ENCODE results near the gene CHIC2.
"Not testable (repeated sequence)": the region's sequence is repeated elsewhere in the genome, so short reads cannot be mapped to it uniquely, and the experiment has no call there.

Gene CHIC2
- 22.9 to 38.9 (median 27.9) reads per million in 9 experiments for total RNA-seq

DNA sequence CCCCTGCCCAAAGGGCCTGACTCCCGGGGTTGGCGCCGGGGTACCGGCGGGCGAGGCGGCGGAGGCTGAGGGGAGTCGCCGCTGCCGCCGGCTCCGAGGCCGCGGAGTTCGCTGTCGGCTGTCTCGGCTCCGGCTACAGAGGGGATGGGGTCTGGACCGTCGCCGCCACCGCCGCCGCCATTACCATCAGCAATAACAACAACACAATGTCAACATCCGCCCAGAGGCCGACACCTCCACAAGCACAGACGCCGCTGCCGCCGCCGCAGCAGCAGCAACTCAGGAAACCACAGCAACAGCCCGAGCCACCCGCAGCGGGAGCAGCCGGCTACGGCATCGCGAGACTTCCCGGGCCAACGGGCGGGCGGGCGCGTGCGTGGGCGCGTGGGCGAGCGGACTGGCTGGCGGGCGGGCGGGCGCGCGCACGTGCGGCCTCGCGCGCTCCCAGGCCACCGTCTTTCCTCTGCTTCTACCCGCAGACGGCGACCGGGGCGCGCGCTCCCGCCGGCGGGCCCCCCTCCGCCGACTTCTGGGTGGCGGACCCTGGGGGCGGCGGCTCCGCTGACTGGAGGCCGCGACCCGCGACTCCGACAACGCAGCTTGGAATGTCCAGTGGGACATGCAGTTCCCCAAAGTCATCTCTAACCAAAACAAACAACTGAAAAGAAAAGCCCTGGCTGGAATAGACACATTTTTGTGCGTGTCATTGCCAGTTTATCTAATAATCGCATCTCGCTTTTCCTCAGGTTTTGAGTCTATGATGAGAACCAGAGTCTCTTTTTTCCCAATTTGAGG lies at the start of gene CHIC2:
TSS of gene CHIC2 (minus strand) at position 289 of the 795 bp plus-strand sequence. CDS start 305 bp downstream, outside the sequence.
- Mint-ChIP-seq H3K4me1 (ENCODE audit: low read depth in 2 of 2) (peaks cover 24 to 43% of the 10 kb centered on the region in 2 donors), H3K27ac (peak within 1 kb of the TSS; percentile 98 to 100), H3K36me3 (ENCODE audit: insufficient read depth) (peaks cover 47% of the 10 kb centered on the region), H3K9me3 (no peaks in the 10 kb centered on the region), H3K4me3 (peak within 1 kb of the TSS; percentile 92 to 97), H3K27me3 (no peaks in the 10 kb centered on the region)
- ATAC-seq (replicated peaks) (peak; percentile 89), DNase-seq (peak; percentile 96 to 97 (median 97))

- not testable (repeated sequence) for H3K9me3 Mint-ChIP-seq; DNase-seq; H3K27ac Mint-ChIP-seq; ATAC-seq (replicated peaks); H3K4me1 Mint-ChIP-seq (ENCODE audit: low read depth in 2 of 2); H3K4me3 Mint-ChIP-seq; H3K36me3 Mint-ChIP-seq (ENCODE audit: insufficient read depth)
- H3K27me3 Mint-ChIP-seq, result peaks cover 64 to 79% of the 10 kb centered on the region in 2 donors
These were observed 48.8 kb upstream of the CHIC2 start for GRCh38 chr4:54113206-54113605.

GRCh38 chr4:54110019-54110416 lies 45.6 kb upstream of the CHIC2 start:
- no peaks in the 10 kb centered on the region for H3K36me3 Mint-ChIP-seq (ENCODE audit: insufficient read depth)
- peaks cover 3 to 14% of the 10 kb centered on the region in 2 donors for H3K4me1 Mint-ChIP-seq (ENCODE audit: low read depth in 2 of 2)
- no peak for ATAC-seq (replicated peaks)
- H3K27me3 Mint-ChIP-seq, result peaks cover 70 to 80% of the 10 kb centered on the region in 2 donors
- DNase-seq, result no peak
- no peak overlapping the region for H3K4me3 Mint-ChIP-seq
- H3K9me3 Mint-ChIP-seq, result no peaks in the 10 kb centered on the region
- no peak overlapping the region for H3K27ac Mint-ChIP-seq

DNA sequence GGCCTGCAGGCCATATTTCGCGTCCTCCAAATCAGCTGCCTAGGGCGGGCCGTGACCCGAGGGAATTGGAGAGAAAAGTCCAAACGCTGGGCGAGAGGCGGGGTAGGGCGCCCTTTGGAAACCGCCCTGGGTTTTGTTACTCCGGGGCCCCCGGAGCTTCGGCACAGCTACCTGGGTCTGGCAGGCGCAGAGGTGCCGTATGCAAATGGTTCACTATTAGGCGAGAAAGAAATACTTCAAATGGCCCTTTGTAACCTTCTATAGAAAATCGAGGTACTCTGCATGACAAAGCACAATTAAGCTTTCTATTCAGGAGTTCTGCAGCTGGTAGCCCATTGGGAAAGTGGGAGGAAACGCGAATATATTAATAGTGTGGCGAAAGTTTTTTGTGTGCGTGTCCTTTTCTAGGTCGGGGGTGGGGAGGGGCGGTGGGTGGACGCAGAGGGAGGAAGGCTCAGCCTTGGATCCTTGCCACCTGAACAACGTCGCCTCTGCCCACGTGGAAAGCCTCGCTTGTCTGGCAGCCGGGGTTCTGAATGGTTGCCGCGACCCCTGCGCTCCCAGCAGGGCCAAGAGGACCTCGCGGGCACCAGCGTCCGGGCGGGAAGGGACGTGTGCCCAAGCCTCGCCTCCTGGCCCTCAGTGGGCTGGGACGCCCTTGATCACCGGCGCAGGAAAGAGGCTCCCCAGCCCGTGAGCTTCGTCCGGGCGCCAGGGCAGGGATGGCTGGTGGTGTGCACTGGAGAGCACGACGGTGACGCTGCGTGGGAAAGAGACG lies 45.0 kb upstream of the CHIC2 start:
- peaks cover 72 to 80% of the 10 kb centered on the region in 2 donors for H3K27me3 Mint-ChIP-seq
- no peak for DNase-seq

DNA sequence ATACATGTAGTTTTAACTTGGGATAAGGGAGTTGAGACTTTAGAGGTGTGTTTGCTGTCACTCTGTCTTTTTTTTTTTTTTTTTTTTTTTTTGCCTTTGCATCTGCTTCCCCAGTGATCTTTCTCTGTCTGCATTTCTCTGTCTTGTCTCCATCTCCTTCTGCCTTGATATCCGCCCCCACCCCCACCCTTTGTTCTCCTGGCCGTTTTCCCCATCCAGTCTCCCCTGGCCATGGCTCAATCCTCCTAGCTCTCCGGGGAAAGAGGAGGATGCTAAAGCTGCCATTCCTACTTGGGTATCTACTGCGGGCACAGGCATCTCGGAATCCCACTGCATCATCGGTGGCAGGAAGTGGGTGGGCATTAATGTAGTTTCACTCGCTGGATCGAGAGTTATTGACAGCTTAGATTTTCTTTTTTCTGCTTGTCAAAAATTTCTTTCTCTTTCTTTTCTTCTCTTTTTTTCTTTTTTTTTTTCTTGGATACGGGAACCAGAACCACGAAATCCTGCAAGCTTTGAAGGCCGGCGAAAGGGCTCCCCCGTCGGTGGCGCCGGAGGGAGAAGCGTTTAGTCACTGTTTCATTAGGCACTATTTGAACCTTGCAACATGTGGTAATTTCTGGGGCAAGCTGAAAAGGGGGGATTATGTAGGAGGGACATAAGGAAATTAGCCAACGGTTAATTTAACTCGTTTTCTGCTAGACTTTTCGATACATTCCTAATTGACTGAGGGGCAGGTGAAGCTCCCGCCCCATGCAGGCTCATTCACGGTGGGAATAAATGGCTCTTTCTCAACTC lies 43.7 kb upstream of the CHIC2 start:
- peak overlapping the region; percentile 49 to 56 for H3K4me3 Mint-ChIP-seq
- no peaks in the 10 kb centered on the region for H3K36me3 Mint-ChIP-seq (ENCODE audit: insufficient read depth)
- no peak for DNase-seq
- peaks cover 5 to 14% of the 10 kb centered on the region in 2 donors for H3K4me1 Mint-ChIP-seq (ENCODE audit: low read depth in 2 of 2)
- H3K9me3 Mint-ChIP-seq, result no peaks in the 10 kb centered on the region
- no peak for ATAC-seq (replicated peaks)
- H3K27ac Mint-ChIP-seq, result no peak overlapping the region
- peaks cover 85 to 93% of the 10 kb centered on the region in 2 donors for H3K27me3 Mint-ChIP-seq

More for the DNA sequence above, 45.0 kb upstream of the CHIC2 start:
- Mint-ChIP-seq H3K4me3 (no peak overlapping the region), H3K27ac (no peak overlapping the region), H3K9me3 (no peaks in the 10 kb centered on the region), H3K4me1 (ENCODE audit: low read depth in 2 of 2) (peaks cover 3 to 14% of the 10 kb centered on the region in 2 donors), H3K36me3 (ENCODE audit: insufficient read depth) (no peaks in the 10 kb centered on the region)
- ATAC-seq (replicated peaks), result no peak

- no peak overlapping the region for H3K4me3 Mint-ChIP-seq
- no peak overlapping the region for H3K27ac Mint-ChIP-seq
- no peak for ATAC-seq (replicated peaks)
- no peaks in the 10 kb centered on the region for H3K9me3 Mint-ChIP-seq
- H3K36me3 Mint-ChIP-seq (ENCODE audit: insufficient read depth), result no peaks in the 10 kb centered on the region
- no peak for DNase-seq
- peaks cover 19 to 28% of the 10 kb centered on the region in 2 donors for H3K4me1 Mint-ChIP-seq (ENCODE audit: low read depth in 2 of 2)
- peaks cover 88 to 96% of the 10 kb centered on the region in 2 donors for H3K27me3 Mint-ChIP-seq
These were observed 40.5 kb upstream of the CHIC2 start for GRCh38 chr4:54104907-54105306.

- no peak overlapping the region for H3K27ac Mint-ChIP-seq
These were observed 38.8 kb upstream of the CHIC2 start for GRCh38 chr4:54103190-54103574.

GRCh38 chr4:54102531-54103106 lies 38.2 kb upstream of the CHIC2 start:
- no peak for DNase-seq
- H3K9me3 Mint-ChIP-seq, result no peaks in the 10 kb centered on the region
- H3K4me3 Mint-ChIP-seq, result no peak overlapping the region
- no peak for ATAC-seq (replicated peaks)
- peaks cover 90 to 96% of the 10 kb centered on the region in 2 donors for H3K27me3 Mint-ChIP-seq
- H3K4me1 Mint-ChIP-seq (ENCODE audit: low read depth in 2 of 2), result peaks cover 25 to 35% of the 10 kb centered on the region in 2 donors
- no peaks in the 10 kb centered on the region for H3K36me3 Mint-ChIP-seq (ENCODE audit: insufficient read depth)
- no peak overlapping the region for H3K27ac Mint-ChIP-seq

More at GRCh38 chr4:54103190-54103574, 38.8 kb upstream of the CHIC2 start:
- Mint-ChIP-seq H3K4me1 (ENCODE audit: low read depth in 2 of 2) (peaks cover 29 to 38% of the 10 kb centered on the region in 2 donors), H3K9me3 (no peaks in the 10 kb centered on the region), H3K4me3 (no peak overlapping the region), H3K27me3 (peaks cover 89 to 96% of the 10 kb centered on the region in 2 donors), H3K36me3 (ENCODE audit: insufficient read depth) (no peaks in the 10 kb centered on the region)
- no peak for ATAC-seq (replicated peaks)
- DNase-seq, result no peak

GRCh38 chr4:54101190-54102041 lies 37.0 kb upstream of the CHIC2 start:
- Mint-ChIP-seq H3K27ac (no peak overlapping the region), H3K4me1 (ENCODE audit: low read depth in 2 of 2) (peaks cover 25 to 28% of the 10 kb centered on the region in 2 donors), H3K36me3 (ENCODE audit: insufficient read depth) (no peaks in the 10 kb centered on the region), H3K27me3 (peaks cover 90 to 96% of the 10 kb centered on the region in 2 donors), H3K4me3 (peak overlapping the region; percentile 71 to 74), H3K9me3 (no peaks in the 10 kb centered on the region)
- ATAC-seq (replicated peaks) (no peak), DNase-seq (no peak)

DNA sequence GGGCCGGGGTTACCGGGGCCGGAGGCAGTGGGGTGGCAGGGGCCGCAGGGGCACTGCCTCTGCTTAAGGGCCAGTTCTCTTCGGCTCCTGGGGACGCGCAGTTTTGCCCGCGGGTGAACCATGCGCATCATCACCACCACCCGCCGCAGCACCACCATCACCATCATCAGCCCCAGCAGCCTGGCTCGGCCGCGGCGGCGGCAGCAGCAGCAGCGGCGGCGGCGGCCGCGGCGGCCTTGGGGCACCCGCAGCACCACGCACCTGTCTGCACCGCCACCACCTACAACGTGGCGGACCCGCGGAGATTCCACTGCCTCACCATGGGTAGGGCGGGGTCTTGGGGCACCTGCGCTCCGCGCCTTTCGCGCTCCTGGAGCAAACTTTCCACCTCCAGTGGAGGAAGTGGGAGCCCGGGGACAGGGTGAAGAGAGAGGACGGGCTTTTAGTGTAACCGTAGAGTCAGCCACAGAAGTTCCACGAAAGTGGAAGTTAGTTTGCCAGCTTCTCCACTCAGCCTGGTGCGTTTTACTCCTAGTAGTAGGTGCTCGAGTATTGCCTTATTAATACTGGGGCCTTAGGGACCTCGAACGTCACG lies 36.3 kb upstream of the CHIC2 start:
- Mint-ChIP-seq H3K36me3 (ENCODE audit: insufficient read depth) (no peaks in the 10 kb centered on the region), H3K9me3 (no peaks in the 10 kb centered on the region), H3K27ac (no peak overlapping the region), H3K4me3 (peak overlapping the region; percentile 73 to 74), H3K4me1 (ENCODE audit: low read depth in 2 of 2) (peaks cover 25 to 28% of the 10 kb centered on the region in 2 donors), H3K27me3 (peaks cover 94 to 97% of the 10 kb centered on the region in 2 donors)
- DNase-seq (peak in 1 of 3 experiments; percentile 24), ATAC-seq (replicated peaks) (peak; percentile 70)

DNA sequence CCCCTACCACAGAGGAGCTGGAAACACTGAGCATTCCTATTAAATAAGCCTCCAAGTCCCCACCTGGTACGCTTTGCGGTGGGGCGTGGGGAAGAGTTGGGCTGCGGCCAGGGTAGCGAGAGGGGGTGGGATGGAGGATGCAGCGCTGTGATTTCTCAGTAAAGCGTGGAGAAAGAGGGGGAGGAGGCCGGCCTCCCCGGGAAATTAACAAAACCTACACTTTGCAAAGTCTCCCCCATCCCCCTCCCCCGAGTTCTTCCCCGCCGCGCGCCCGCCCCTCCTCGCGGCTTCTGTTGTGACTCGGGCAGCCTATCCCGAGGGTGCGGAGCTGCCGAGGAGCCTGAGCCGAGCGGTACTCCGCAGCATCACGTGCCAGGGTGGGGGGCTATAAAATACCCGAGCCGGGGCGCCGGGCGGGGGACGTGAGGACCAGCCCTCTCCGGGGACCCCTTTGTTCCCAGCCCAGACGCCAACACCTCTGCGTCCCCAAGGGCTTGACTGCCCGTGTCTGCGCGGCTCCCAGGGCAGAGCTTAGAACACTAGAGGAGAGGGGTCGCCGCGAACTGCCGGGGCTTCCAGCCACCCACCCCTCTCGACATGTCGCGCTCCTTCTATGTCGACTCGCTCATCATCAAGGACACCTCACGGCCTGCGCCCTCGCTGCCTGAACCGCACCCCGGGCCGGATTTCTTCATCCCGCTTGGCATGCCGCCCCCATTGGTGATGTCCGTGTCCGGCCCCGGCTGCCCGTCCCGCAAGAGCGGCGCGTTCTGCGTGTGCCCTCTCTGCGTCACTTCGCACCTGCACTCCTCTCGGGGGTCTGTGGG lies 35.6 kb upstream of the CHIC2 start, which contains the start of gene GSX2:
TSS of gene GSX2 (plus strand) at position 416 of the 827 bp plus-strand sequence. CDS start at position 598, 182 bp downstream.
- H3K27ac Mint-ChIP-seq, result no peak within 1 kb of the TSS

More for the DNA sequence above, 35.6 kb upstream of the CHIC2 start, which contains the start of gene GSX2:
- Mint-ChIP-seq H3K36me3 (ENCODE audit: insufficient read depth) (no peaks in the 10 kb centered on the region), H3K9me3 (no peaks in the 10 kb centered on the region), H3K4me1 (ENCODE audit: low read depth in 2 of 2) (peaks cover 28 to 29% of the 10 kb centered on the region in 2 donors), H3K4me3 (peak within 1 kb of the TSS; percentile 73 to 74), H3K27me3 (peaks cover 94 to 97% of the 10 kb centered on the region in 2 donors)
- DNase-seq, result no peak
- peak; percentile 11 for ATAC-seq (replicated peaks)
